Tibial nerve (tissue), 3 donors: ENCODE data around the gene C8G.

Source experiments
- POLR2A ChIP-seq, 2 donors: fragments of 450-650 bp; IDR thresholded peaks; one replicate each; pipeline ENCODE4 v1.6.1; 2017; ENCODE audit warnings: antibody characterized with exemption in 2 of 2, mild to moderate bottlenecking in 2 of 2, moderate library complexity in 2 of 2
- TF ChIP-seq, protein P1 (sequence below), 5 experiments: fragments of 200-600 bp in 3 of 5; fragments of 450-650 bp in 2 of 5; sonication (generic) in 3 of 5; IDR thresholded peaks; one replicate each; pipeline ENCODE4 v1.5.1; 2016 to 2019; ENCODE audit warnings: antibody characterized with exemption in 5 of 5, mild to moderate bottlenecking in 3 of 5, moderate library complexity in 2 of 5

DNA sequence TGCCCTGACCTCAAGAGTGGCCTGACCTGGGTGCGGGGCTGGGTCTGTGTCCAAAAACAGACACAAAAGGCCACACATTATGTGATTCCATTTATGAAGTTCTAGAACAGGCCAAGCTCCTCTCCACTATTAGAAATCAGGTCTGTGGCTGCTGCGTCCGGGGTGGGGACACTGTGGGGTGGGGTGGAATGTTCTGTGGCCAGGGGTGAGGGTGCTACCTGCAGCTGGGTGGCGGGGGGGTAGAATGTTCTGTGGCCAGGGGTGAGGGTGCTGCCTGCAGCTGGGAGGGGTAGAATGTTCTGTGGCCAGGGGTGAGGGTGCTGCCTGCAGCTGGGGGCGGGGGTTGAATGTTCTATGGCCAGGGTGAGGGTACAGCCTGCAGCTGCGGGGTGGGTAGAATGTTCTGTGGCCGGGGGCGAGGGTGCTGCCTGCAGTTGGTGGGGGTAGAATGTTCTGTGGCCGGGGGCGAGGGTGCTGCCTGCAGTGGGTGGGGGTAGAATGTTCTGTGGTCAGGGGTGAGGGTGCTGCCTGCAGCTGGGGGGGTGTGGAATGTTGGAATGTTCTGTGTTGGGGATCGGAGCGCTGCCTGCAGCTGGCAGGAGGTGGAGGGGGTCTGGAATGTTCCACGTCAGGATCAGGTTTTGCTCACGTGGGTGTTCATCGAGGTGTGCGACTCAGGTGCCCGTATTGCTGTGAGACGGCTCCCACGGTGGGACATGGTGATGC lies 15.3 kb downstream of the C8G start:
- TF ChIP-seq, protein P1, sequence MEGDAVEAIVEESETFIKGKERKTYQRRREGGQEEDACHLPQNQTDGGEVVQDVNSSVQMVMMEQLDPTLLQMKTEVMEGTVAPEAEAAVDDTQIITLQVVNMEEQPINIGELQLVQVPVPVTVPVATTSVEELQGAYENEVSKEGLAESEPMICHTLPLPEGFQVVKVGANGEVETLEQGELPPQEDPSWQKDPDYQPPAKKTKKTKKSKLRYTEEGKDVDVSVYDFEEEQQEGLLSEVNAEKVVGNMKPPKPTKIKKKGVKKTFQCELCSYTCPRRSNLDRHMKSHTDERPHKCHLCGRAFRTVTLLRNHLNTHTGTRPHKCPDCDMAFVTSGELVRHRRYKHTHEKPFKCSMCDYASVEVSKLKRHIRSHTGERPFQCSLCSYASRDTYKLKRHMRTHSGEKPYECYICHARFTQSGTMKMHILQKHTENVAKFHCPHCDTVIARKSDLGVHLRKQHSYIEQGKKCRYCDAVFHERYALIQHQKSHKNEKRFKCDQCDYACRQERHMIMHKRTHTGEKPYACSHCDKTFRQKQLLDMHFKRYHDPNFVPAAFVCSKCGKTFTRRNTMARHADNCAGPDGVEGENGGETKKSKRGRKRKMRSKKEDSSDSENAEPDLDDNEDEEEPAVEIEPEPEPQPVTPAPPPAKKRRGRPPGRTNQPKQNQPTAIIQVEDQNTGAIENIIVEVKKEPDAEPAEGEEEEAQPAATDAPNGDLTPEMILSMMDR (IDR thresholded peaks at IDR 0.05): no peak
- TF ChIP-seq POLR2A (IDR thresholded peaks at IDR 0.05): no peak
